CD4-positive, alpha-beta T cell treated with Interleukin-4 for 1 hour (primary cell): ENCODE data around the gene SCD5.

Experiments used
- DNase-seq, 2 donors: peaks; one replicate each; pipeline ENCODE4 v3.0.0-alpha.2; 2020 to 2022

The SCD5 gene

DNA sequence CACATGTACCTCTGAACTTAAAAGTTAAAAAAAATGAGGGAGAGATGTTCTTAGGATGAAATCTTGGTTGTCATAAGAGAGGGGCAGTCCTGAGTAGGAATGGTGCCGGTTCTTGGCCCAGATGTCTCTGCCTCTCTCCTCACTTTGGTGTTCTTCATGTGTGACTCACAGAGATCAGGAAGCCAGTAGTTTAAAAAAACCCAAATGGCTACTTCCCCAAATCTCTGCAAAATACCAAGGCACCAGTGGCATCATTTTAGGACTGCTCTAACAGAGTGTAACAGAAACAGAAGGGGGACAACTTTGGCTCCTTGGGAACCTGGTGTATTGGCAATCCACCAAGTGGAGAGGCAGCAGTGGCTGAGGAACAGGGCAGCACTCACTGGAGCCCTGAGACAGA, 116.8 kb downstream of the SCD5 start:
- no peak for DNase-seq

DNA sequence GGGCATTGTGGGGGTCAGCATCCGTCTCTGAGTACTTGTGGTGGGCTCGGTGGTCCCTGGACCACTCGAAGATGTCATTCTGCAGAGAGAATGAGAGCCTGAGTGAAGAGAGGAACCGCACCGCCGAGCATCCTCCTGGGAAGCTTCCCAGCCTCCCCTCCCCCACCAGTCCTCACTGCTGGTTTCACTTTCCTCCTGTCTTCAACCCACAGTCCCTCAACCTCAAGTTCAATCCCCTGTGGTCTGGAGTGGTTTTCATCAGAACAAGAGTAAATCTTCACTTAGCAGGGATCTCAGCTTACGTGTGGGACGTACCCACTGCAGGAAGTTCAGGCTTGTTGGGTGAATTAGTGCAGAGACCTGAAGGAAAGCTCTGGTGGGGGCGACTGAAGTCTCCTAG, 117.8 kb downstream of the SCD5 start:
- no peak for DNase-seq

DNA sequence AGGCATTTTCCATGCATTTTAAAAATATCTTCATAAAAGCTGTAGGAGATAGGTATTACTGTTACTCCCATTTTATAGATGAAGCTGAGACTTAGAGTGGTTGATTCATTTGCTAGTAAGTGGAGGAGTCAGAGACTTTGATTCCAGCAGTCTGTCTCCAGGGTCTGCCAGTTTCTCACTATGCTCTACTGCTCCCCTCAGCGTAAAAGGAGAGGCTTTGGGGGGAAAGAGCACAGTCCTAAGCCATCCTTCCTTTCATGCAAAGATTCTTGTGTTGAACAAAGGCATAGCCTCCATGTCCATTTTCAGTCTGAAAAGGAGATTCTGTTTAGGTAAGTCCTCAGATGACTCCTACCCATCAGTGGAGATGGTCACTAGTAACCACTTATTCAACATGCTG, 119.1 kb downstream of the SCD5 start:
- DNase-seq: no peak

DNA sequence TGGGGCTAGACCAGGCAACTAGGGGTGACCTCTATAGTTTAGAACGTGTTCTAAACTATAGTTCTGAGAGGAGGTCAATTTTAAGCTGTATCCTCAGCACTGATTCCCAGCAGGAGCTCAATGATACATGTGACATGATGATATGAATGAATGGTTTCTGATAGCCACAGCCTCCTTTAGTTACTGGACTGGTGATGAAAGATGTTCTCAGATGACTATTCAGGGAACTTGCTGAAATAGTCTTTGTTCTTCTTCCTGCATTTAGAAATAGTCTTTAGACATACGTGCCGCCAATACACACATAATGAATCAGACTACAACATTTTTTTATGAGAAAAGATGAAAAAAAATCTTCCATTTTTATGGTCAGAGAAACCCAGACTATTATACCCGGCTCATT, 120.5 kb downstream of the SCD5 start:
- DNase-seq: no peak

DNA sequence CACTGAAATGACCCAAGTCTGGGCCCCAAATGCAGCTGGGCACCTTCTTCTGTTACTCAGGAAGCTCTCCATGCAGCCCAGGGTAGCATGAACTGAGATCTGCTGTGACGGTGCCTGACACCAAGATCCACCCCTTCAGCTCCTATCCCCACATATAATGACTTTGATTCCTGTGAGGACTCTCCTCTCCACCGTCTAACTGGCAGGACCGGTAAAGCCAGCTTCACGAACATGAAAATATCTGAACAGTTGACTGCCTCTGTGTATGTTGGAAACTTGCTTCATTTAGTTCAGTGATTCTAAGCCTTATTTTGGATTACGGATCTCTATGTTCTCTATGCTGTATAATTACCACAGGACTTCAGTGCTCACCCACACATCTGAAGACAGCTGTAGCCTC, 121.3 kb downstream of the SCD5 start:
- DNase-seq: no peak

DNA sequence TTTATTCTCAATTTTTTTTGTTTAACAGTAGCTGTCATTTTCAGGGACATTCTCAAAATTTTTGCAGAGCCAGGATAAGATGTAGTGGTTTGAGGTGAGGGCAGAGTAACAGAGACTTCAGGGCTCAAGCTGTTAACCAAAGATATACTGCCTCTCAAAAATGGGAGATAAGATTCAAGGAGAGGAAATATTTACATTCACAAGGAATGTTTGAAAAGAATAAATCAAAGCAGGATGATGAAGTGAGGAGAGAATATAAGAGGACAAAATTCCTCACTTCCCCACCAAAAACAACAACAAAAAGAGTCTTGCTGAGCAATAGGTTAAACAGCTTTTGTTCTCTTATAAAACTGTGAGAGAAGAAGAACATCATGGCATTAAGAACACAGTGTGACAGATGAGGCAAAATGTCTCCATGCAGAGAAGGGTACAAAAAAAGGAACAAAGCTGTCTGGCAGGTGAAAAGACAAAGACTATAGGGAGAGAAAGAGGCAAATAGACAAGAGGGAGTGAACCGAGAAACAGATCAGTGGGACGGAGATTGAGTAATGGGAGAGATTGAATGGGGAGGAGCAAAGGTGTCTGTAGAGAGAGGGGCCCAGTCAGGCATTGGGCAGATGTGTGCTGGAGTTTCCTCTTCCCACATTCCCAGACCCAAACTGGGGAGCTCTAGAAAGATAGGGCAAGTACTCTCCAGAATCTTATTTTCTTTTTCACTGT, 130.7 kb downstream of the SCD5 start:
- no peak for DNase-seq

DNA sequence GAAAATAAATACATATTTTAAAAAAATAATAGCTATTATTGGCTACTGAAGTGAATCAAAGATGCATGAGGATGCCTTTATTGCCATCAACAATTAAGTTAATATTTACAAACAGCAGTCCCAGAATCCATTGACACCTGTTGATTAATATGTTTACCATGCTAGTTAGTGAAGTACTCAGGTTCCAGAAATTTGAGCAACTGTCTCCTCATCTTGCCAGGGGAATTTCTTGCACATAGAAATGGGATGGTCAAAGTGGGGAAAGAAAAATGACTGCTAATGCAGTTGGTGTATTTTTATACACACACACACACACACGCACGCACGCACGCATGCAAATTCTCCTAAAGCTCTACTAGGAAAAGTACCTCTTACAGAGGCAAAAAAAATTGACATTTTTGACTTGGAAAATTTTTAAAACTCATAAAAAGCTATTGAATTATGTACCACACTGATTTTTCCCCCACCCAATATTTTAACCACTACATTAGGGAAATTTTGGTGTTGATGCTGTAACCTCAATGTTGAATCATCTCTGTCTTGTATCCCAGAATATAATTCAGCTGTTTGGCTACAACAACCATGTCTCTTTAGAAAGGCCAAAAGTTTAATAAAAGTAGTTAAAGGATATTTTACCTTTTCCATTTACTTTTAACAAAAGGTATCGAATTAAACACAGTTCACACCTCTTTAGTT, 131.5 kb downstream of the SCD5 start:
- DNase-seq: no peak

DNA sequence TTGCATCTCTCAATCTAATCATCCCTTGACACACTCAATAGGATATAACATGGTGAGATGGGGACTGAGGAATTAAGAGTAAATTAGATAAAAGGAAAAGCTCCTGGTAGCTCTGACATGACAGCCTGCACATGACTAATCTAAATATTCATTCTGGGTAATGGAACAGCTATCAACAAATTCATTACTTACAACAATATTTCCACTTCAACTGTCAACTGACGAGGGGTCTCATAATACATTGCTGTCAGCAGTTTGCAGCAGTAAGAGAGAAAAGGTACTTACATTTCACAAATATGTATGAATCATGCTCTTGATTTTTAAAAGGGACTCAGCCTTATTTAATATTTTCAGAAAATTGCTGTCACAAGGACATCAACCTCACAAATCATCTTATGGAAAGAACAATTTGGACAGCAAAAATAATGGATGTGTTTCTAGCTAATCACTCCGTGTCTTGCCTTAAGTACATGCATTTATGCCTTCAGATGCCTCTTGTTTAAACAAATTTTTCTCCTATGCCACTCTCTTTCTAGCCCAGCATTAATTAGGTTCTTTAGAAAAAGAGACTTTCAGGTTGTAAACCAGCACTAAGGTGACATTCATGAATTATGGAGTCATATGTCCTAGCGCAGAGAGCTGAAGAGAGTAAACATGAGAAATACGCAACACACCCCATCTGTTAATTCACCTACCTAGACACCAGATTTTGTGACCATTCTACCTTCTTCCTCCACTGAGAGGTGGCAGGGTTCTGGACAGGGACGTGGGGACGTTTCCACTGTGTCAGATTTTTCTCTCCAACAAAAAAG, 137.2 kb downstream of the SCD5 start:
- DNase-seq: no peak

DNA sequence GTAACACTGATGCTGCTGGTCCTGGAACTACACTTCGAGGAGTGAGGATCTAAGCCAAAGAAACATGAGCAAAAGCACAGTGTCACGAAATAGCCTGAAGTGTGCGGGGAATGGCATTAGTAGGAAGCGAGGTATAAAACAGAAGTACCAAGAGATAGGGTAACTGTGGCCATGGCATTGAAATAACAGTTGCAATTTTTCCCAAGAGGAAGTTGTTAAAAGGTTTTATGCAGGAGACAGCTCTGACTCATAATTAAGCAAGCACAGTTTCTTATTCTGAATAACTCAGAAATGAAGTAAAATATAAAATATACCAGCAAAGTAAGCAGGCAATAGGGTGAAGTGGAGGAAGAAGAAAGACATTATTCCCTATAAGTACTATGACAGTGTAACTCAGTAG, 146.5 kb downstream of the SCD5 start:
- no peak for DNase-seq

DNA sequence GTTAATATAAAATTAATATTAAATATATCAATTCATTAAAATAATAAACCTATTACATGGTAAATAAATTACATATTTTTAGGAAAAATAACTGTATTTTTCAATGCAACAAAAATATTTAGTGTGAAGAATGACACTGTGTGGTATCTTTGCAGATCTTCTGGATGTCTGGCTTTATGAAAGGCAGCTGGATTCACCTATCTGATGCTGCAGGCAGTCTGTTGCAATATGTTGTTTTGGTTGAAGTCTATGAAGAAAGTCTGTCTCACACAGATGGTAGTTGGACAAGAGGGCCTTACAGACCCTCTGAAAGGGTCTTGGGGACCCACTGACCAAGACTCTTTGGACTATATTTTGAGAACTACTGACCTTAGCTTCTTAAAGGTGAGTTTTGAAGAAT, 147.7 kb downstream of the SCD5 start:
- DNase-seq: no peak

DNA sequence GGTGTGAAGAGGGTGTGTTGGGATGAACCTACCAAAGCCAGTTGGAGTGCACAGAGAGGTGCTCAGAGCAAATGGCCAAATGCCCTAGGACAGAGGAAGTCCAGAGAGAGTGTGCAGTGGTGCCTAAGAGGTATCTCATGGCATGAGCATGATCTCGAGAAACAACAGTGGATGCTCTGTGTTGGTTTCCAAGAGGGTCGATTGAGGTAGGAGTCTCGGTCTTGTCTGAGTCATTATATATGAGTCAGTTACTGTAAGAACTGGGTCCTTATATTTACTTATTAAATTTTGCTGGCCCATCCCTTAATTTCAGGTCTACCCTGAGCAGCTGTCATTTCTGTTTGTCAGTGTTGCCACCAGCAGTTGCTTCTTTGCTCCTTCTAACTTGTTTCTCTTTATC, 150.2 kb downstream of the SCD5 start:
- no peak for DNase-seq

DNA sequence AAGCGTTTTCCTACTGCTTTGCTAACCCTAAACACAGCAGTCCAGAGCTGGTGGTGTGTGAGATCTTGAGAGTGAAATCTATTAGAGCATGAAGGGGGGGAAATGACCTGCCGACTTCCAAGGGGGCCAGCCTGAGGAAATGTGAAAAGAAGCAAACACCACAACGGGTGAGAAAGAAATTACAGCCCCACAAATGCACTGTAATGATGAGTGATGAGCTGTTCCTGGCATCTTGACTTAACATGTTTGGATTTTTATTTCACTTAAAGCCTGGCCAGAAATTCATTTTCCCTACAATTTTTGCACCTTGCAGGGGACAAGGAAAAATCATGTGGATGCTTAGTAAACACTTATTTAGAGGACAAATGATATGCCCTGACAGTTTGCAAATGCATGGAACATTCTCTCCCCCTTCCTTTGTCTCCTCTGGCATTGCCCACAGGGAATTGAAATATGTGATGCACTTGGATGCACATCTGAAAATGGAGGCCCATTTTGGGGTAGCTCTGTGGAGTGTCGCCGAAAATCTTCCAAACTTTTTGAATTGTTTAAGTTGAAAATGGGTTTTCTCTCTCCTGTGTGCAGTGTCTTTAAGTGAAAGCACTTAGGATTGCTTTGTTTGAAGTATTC, 152.5 kb downstream of the SCD5 start:
- DNase-seq: no peak

DNA sequence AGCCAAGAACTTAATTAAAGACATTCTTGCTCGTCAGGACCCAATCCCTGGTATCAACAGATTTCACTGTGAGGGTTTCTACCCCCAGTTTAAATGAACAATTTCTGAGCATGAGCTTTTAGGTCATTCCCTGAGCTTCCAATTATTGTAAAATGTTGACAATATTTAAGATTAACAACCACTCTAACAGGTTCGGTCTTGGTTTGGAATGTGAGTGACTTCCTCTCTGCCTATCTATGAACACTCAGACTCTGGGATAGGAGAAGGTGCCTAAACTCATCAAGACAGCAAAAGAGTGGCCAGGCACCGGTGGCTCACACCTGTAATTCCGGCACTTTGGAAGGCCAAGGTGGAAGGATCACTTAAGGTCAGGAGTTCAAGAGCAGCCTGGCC, 153.9 kb downstream of the SCD5 start:
- DNase-seq: no peak

DNA sequence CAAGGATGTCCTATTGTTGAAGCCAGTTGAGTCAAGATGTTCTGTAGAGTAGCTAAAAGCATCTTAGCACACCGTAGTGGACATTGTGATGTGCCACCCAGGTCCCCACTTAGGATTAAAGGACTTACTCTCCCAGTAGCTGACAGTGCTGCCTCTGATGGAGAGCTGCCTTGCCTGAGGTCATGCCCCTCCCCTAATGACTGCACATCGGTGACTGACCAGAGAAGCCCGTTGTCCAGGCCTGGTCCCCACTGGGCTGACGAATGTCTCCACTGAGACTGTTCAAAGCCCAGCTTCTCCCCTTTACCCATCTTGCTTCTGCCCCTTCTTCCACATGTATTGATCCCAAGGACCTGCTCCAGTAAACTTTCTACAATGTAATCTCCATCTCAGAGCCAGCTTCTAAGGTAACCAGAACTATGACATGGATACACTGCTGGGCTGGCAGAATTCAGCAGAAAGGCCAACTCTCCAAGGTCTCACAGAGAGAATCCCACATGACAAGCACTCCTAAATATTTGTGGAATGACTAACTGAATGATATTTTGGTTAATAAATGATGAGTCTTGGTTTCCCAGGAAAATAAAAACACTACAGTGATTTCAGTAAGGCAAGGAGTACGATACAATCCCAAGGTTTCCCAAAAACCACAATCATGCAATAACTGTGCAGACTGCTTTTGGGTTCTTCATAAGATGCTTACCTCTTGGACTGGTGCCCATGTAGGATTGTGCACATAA, 154.4 kb downstream of the SCD5 start:
- no peak for DNase-seq

DNA sequence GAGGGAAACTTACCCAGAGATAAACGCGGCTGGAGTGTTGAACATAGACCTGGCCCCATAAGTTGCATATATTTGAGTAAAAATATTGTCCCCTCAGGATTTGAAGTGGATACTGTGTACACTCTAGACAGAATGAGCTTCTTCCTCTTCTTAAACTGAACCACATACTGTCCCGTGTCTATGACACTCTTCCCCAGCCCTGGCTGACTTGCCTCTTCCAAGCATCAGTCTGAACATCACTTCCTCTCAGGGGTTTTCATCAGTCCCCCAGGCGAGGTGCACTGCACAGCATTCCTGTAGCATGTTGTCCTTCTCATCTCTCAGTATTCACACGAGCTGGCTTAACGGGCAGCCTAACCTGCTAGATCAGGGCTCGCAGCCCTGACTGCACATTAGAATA, 156.3 kb downstream of the SCD5 start:
- no peak for DNase-seq

DNA sequence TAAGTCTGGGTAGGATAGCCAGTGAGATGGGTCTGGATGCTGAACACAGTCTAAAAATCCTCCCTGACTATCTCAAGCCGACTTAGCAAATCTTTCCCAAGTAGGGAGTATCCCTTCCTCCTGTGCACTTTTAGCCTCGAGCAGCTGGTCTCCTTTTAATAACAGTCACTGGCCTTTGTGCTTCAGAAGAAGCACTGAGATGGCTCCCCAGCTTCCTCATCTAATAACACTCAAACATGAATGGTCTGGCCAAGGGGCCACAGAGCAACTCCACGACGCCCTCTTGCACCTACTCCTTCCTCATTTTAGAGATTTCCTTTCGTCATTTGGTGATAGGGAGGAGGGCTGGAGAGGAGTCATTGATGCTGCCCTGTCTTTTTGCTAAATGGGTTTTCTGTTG, 158.1 kb downstream of the SCD5 start:
- no peak for DNase-seq

DNA sequence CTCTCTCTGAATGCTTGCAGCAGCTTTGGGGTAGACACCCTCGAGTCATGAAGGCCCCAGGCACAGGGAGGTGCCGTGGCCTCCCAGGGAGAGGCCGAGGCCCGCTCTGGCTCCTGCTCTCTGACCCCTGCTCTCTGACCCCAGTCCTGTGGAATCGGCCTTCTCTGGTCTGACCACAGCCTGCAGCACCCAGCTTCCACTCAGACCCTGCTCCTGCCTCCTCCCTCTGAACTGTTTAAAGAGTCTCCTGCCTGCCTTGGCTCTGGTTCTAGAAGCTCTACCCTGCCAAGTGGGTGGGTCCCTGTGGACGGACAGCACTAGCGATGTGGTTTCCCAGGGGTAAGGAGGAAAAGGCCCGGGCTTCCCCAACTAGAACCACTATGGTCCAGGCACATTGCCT, 158.6 kb downstream of the SCD5 start:
- no peak for DNase-seq

DNA sequence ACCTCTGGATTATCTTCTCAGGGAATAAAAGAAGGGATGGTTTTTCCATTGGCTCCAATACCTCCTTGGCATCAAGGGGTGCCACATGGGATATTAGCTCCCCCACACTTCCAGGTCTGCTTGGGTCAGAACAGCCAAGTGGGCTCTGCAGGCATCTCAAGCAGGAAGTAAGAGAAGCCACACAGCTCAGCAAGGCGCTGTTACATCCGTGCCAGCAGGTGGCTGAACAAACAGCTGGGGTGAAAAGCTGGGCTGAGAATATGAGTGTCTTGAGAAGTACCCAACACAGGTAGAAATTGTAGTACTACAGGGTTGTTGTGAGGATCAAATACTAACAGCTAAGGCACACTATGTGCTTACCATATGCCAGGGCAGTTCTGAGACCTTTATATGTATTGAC, 160.1 kb downstream of the SCD5 start:
- DNase-seq: no peak

DNA sequence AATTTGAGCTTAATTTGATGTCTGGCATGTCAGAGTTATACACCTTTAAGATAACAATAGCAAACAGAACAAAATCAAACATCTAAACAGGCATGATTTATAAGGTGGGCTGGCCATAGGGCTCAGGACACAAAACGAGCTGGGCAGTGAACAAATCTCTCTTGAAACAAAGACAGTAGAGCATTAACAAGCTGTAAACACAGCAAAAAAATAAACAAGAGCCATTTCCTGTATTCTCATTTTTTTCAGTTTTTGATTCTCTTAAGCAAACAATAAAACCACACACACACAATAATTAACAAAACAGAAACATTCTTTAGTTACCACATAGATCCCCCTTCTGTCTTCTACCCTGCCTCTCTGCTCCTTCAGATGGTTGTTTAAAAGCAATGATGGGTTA, 168.5 kb downstream of the SCD5 start:
- DNase-seq: no peak

DNA sequence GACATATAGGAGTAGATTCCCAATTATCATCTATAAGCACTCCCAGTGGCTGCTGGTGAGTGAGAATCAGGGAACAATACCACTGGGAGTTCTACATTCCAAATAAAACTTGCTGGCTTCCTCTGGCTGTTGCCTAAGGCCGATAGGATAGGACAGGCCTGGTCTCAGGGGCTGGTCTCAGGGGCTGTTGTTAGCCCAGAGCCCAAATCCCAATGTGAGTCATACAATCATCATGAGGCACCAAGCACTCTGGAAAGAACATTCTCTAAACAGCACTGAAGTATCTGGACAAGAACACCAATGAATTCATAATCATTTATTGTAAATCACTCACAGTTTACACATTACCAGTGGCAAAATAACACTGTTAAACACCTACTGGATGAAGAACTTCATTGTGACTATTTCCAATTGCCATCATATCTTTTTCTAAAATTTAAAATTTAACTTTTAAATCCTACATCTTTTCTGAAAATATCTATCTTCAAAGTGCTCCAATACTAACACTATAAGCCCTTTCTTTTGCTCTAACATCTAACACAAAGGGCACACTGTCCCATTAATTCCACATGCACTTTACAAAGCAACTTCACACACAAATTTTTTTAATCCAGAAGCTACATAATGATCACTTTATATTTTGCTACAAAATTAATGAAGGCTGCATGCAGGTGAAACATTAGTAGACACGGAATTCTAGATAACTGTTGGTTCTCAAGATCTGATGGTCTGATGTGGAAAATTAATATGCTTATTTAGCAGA, 169.2 kb downstream of the SCD5 start:
- no peak for DNase-seq

DNA sequence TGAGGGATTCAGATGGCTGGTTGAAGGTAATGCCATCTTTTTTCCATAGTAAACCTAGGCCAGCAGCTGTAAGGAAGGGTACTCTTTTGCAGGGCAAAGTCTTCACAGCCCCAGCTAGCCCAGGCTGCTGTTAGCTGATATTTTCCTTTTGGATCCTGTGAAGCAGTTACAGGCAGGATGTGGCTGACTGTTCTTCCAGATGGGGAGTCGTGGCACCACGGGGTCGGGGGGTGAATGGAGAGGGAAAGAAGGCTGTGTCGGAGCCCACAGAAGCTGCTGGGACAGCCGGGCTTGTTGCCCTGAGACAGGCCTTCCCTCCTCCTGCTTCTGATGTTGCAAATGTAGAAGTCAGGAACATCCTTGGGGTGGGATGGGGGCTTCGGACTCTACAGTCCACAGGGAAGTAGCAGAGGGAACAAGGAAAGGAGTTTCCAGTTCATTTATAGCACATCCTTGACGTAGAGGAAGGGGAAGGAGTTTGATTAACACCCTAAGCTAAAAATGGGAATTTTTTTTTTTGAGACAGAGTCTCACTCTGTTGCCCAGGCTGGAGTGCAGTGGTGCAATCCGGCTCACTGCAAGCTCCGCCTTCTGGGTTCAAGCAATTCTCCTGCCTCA, 172.2 kb downstream of the SCD5 start:
- DNase-seq: no peak

DNA sequence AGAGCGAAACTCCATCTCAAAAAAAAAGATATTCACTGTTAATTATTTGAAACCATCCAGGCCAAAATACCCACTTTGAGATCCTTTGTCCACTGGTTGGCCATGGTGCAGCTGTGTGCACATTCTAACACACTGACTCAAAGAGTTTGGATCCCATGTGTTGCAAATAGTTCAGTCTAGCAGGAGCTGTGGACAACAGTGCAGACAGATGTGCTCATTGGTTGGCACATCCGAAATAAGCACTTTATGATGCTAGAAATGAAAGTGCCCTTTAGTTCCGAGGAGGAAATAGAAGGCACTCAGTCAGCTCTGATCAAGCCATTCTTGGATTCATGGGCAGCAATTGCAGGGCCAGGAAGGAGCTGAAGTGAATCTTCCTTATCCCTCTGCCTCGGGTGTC, 173.8 kb downstream of the SCD5 start:
- DNase-seq: no peak
